HG03469 (cell line): Measurements from ENCODE around the gene DHX36.

Source experiments
- ATAC-seq: cut with Tn5 transposase; IDR thresholded peaks from one replicate; pipeline ENCODE4 v1.9.1; 2021; ENCODE audit warnings: mild to moderate bottlenecking, moderate library complexity, moderate number of reproducible peaks; ENCODE audit not compliant: unreplicated experiment

DHX36 gene, protein sequence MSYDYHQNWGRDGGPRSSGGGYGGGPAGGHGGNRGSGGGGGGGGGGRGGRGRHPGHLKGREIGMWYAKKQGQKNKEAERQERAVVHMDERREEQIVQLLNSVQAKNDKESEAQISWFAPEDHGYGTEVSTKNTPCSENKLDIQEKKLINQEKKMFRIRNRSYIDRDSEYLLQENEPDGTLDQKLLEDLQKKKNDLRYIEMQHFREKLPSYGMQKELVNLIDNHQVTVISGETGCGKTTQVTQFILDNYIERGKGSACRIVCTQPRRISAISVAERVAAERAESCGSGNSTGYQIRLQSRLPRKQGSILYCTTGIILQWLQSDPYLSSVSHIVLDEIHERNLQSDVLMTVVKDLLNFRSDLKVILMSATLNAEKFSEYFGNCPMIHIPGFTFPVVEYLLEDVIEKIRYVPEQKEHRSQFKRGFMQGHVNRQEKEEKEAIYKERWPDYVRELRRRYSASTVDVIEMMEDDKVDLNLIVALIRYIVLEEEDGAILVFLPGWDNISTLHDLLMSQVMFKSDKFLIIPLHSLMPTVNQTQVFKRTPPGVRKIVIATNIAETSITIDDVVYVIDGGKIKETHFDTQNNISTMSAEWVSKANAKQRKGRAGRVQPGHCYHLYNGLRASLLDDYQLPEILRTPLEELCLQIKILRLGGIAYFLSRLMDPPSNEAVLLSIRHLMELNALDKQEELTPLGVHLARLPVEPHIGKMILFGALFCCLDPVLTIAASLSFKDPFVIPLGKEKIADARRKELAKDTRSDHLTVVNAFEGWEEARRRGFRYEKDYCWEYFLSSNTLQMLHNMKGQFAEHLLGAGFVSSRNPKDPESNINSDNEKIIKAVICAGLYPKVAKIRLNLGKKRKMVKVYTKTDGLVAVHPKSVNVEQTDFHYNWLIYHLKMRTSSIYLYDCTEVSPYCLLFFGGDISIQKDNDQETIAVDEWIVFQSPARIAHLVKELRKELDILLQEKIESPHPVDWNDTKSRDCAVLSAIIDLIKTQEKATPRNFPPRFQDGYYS

DNA sequence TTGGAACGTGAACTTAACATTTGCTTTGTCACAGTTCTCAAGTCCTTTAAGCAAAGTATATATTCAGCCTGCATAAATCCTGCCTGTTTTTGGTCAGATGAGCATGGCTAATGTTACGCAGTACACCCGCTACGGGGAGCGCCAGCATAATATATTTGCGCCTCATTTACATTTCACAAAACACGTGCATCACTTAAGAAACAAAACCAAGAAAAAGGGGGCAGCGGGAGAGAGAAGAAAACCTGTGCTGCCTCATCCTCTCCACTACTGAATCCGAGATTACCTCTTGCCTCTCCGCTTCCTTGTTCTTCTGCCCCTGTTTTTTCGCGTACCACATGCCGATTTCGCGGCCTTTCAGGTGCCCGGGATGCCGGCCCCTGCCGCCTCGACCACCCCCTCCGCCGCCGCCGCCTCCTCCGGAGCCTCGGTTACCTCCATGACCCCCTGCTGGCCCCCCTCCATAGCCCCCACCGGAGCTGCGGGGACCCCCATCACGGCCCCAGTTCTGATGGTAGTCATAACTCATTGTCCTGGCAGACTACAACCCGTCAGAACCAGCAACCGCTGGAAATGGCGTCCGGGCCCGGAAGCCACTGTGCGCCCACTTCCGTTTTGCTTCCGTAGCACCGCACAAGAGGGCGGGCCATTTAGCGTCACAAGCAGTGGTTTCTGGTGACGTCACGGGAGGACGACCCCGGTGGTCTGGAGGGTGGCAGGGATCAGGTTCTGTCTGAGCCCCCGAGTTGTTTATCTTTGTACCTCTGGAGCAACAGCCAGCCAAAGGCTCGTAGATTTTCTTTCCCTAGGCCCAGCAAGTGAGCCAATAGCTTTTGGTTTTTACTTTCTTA is at the start of gene DHX36:
DHX36 (minus strand) TSS at position 597 of the 848 bp plus-strand sequence; CDS start at position 526, 71 bp downstream.
- ATAC-seq = peak; percentile 93

DNA sequence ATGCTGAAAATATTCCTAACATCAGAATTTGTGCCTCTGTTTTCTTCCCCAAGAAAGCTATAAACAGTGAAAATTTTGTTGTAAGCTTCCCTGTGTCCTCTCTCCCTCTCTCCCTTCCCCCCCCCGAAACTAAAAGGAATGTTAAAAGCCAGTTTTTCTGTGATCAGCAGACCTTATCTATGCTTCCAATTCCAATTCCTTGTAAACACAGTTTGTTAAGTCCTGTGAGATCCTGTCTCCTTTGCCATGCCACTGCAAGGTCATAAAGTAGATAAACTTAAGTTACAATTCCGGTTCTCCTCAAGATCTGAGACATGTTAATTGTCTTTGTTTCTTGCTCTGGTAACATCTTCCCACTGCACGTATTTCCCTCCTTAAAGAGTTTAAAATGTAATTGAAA is 42.9 kb upstream of the DHX36 start:
- ATAC-seq = no peak

DNA sequence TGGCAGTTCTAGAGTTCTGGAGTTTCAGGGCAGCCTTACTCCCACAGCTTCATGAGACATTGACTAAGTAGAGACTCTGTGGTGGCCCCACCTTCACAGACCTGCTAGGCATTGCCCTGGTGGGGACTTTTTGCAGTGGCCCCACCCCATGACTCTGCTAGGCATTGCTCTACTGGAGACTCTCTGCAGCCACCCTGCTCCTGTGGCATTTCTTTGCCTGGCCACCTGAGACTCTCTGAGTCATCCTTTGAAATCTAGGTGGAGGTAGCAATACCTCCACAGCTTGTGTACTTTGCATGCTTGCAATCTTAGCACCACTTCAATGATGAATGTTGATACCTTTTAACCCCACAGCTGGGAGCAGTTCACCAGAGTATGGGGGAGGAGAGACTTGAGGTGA is 40.6 kb upstream of the DHX36 start:
- ATAC-seq = no peak

DNA sequence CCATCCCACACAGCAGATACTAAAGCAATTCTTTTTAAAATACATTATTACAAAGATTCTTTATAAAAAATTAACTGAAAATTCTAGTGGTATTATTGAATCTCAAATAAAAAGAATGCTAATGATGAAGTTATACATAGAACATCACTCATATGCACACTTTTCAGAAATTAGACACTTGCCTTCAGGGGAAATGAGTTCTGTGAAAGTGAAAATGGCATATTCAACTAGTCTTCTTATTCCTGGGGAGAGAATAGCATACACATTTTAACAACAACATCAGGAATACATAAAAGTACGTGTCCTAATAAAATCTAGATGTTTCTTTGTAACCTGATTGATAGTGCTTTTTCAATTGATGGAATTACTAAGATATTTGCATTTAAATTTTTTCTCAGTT is 36.8 kb upstream of the DHX36 start:
- no peak for ATAC-seq

DNA sequence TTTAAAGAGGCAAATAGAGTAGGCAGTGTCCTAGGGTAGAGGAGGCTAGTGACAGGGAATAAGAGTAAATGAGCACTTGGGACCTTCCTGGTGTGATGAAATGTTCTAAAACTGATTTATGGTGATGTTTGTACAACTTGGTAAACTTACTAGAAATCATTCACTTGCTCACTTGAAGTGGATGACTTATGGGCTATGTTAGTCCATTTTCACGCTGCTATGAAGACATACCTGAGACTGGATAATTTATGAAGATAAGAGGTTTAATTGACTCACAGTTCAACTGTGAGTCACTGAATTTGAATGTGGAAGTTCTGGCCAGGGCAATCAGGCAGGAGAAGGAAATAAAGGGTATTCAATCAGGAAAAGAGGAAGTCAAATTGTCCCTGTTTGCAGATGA is 31.7 kb upstream of the DHX36 start:
- ATAC-seq = no peak

DNA sequence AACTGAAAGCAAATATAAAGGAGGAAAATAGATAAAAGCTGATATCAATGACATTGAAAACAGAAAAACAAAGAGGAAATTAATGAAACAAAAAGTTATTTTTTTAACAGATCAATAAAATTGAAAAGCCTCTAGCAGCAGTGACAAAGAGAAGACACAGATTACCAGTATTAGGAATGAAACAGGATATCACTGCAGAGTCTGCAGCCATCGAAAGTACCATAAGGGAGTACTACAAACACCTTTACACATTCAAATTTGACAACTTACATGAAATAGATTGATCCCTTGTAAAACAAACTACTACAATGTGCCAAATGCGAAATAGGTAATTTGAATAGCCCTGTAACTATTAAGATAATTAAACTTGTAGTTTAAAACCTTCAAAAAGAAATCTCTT is 24.9 kb upstream of the DHX36 start:
- ATAC-seq = no peak

DNA sequence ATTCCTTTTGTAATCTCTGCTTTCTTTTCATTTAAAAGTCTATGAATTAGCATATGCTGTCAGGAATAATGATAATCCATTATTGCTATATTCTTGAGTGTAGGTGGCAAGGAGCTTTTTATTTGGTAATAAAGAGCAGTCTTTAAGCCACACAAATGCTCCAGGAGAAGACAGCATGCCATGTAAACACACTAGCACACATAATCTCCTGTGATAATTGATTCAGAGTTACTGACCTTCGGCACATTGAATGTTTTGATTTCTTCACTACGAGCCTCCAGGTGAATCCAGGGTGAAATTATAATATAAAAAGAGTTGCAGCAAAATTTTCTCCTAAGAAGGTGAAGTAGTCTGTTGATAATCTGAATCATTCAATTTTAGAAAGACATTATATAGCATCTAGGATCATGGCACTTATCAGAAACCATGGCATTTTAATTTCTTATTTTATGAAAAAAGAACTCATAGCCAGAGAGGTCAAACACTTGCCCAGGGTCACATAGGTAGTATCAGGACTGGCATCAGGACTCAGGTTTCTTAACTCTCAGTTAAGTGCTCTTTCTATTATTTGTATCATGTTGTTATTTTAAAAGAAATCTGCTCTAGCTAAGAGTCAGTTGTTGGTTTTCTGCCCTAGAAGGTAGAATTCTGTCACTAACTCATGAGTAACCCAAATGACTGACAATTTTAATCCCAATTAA is 21.3 kb upstream of the DHX36 start:
- no peak for ATAC-seq

DNA sequence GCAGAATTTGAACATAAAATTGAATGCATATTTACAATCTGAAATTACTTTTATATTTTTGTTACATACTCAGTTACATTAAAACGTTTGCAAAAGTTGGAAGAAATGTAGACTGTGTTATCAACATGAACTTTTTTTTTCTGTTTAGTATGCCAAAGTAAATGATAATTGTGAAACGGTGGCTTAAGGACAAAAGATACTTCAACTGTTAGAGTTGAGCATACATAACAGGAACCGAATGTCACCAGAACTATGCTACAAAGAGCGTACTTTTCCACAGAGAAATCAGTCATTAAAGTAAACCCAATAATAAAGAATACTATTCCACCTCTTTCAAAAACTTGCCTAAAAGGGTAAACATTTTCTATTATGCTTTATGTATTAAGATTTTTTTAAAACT is 14.3 kb upstream of the DHX36 start:
- no peak for ATAC-seq

DNA sequence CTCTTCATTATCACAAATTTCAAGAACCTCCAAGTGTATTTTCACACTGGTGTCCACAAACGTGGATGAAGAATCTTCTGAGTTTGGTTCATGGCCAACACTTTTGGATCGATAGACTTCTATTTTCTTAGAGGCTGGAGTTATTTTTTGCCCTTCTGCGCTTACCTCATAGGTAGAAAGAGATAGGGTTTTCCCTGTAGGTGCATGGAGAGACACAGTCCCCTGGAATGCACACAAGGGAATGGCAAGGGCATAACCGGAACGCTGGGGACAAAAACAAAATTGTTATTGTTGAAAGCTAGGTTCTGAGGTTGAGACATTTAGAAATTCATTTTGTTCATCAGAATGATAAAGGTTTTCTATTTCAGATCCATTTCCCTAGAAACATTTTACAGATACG is 13.7 kb upstream of the DHX36 start:
- no peak for ATAC-seq

DNA sequence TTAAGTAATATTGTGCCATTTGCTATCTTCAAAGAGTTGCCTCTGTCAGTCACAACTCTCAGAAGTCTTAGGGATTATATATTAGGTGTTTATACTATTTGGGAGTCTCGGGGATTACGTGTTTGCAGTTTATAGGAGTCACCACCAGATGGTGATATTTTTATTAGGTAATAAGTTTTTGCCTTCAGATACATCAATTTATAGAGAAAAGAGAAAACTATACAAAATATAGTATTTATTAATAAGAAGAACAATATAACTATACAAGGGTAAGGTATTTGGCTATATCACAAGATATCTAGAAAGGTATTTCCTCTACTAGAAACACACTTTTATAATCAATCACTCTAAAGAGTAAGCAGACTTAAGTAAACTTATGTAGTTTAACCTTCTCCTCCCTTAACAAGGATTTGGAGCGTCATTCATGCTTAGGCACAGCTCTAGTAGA is 10.7 kb upstream of the DHX36 start:
- ATAC-seq = no peak

DNA sequence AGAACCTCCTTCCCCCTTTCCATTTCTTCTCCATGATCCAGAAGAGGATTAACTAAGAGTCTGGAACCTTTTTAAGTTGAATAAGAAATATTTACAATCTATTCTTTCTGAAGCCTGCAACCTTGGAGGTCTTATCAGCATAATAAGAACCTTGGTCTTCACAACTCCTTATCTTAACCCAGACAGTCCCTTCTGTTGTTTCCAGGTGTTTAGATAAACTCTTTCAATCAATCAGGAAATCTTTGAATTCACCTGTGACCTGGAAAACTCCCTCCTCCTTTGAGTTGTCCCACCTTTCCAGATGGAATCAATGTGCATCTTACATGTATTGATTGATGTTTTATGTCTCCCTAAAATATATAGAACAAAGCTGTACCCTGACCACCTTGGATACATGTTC is 3.6 kb upstream of the DHX36 start:
- ATAC-seq = no peak

DNA sequence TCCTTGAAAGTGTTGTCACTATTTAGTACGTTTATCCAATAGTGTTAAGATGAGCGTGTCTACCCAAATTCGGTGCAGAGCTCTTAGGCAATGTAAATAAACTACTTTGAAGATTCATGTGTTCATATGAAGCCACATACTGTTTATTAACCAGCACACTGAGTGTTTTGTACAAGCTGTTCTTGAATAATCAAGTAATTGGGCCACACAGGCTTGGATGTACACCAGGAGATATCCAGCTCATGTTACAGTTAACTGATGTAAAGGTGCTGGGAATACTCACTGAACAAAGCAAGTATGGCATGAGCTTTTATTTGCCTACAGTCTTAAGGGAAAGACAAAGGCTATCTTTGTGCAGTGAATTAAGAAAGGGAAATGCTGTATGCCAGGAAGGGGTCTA is 632 bp upstream of the DHX36 start:
- ATAC-seq = no peak

DNA sequence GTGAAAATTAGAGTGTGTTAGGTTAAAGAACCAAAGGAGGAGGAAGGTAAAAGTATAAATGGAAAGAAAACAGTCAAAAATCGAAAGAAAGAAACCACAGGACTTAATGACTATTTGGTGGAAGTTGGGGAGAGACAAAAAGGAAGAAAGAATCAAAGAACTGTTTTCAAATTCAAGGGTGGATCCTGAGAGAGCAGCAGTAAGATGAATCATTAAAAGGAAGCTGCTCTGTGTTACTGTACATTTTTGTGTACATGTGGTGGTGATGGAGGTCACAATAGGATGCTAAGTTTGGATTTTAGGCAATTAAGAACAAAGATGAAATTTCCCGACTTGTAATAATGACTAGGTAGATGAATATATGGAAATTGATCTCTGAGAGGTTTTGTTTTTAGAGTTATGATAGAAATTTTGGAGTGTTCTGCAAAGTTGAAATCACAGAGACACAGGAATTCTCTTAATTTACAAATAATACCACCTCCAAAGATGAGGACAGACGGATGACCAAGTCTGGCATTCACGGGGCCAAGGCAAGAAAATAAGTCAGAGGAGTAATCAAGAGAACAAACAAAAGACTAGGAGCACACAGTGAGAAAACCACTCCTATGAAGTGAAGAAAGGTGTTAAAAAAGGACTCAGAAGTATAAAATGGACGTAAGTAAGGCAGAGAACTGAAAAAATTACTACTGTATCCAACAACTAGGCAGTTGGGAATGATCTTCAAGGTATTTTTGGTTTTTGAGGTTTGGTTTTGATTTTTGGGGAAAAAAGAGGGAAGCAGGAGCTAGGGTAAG is 7.1 kb downstream of the DHX36 start:
- no peak for ATAC-seq

DNA sequence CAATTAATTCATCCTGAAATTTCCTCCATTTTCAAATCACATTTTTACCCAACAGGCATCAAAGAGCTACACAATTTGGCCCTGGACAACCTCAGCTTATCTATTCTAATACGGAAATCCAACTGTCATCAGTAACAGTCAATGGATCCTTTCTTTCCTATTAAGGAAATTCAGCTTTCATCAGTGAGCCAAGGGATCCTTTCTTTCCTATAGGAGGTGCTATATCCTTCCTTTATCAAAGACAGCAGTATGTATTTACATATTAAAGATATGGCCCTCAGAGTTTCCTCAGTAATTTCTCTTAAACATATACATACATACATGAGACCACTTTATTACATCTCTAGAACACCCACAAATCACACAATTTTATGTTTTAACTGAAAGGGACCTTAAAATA is 10.1 kb downstream of the DHX36 start:
- ATAC-seq = no peak

DNA sequence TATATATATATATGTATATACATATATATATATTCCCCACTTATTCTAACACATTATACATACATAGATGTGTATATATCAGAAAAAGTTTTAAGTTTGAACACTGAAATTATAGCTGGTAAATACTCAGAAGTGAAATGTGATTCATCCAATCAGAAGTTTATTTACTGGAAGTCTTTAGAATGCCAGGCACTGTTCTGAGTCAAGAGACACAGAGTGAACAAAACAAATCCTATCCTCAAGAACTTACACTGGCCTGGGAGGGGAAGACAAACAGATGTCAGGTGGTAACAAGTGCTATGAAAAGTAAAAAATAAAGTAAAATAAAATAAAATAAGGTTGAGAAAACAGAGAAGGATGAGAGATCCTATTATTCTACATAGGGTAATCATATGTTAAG is 13.4 kb downstream of the DHX36 start:
- ATAC-seq = no peak

DNA sequence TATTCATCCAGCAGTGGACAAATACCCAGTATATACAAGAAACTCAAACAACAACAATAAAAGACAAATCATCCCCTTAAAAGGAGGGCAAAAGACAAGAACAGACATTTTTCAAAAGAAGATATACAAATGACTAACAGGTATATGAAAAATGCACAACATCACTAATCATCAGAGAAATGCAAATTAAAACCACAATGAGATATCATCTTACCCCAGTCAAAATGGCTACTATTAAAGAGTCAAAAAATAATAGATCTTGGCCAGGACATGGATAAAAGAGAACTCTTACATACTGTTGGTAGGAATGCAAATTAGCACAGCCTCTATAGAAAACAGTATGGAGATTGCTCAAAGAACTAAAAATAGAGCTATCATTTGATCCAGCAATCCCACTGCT is 16.9 kb downstream of the DHX36 start:
- ATAC-seq = no peak

DNA sequence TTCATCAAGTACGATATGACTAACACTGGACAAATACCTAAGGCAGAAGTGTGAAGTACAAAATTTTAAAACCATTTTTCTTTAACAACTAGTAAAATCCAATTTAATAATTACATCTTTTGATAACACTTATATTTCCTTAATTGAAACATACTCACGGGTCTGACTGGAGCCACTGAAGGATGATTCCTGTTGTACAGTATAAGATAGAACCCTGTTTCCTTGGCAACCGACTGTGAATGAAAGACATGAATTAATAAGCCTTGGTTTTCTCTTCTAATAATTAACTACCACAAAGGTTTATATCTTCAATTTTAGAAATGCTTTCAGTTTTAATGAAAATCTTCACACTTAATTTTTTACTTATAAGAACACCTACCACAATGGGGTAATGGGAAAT is 19.4 kb downstream of the DHX36 start:
- ATAC-seq = no peak

DNA sequence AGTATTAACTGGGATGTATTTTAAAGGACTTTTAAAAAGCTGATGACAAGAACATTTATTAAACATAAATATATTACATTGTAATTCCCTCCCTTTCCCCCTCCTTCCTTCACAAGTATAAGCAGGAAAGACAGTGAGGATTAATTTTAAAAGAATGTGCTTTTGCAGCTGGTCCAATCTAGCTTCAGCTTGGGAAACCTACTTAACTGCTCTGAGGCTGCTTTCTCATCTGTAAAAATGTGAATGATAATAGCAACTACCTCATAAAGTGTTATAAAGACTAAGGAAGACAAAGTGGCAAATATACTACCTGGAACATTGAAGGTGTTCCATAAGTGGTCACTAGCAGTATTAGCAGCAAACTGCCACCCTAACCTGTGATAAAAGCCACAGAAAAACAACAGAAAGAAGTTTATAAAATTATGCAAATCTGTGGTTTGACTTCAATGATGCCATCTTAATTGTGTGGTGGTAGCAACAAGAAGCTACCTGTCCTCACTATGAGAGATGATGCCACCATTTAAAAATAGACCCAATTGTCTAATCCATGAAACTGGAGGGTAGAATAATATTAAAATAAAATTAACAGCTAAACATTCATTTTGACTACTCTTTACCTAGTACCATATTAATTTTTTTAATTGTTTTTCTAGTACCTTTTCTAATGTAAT is 20.0 kb downstream of the DHX36 start:
- ATAC-seq = no peak

DNA sequence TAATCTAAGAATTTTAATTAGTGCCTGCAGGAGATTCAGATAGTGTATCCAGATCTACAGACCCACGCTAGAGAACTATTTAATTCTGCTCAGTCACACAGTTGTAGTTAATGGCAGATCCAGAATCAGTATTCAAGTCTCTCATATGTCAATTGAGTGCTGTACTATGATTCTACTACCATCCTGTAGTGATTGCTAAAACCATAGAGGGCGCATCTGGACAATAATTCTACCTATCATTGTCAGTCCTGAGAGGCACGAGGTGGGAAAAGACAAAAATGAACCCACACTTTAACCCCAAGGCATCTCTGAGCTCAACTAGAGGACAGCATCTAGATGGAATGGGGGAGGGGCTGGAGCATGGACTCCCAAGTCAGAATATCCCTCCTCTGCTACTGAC is 22.7 kb downstream of the DHX36 start:
- ATAC-seq = no peak
